BJ (cell line): ENCODE data around the gene ATP1B1. TPM values are rescaled to one million over a fixed set of nuclear protein-coding genes. Genes with fewer than 3 reads are reported as not detected.

Experiments
- CTCF ChIA-PET: fragments of 350-600 bp; formaldehyde crosslinking; extraction: SDS; loops from one replicate; lab custom pipeline; 2021; ENCODE audit warnings: antibody characterized with exemption, inconsistent platforms; lab: Yijun Ruan, JAX
- POLR2A ChIA-PET: fragments of 300-600 bp; sonication (Branson Sonifier 250); formaldehyde crosslinking; extraction: SDS; loops from one replicate; lab custom pipeline; 2021; ENCODE audit warnings: antibody characterized with exemption; lab: Charles Lee
- DNase-seq: peaks from one replicate; pipeline ENCODE4 v3.0.0-alpha.2; 2011; ENCODE audit warnings: low read depth
- H3K27me3 ChIP-seq: 2 replicates; pipeline ENCODE4 v1.6.0; 2011; ENCODE audit warnings: low read length; ENCODE audit not compliant: control insufficient read depth, insufficient read depth
- H3K36me3 ChIP-seq: 2 replicates; pipeline ENCODE4 v1.5.1; 2011; ENCODE audit warnings: low read length; ENCODE audit not compliant: control insufficient read depth, insufficient read depth
- H3K4me3 ChIP-seq: 2 replicates; pipeline ENCODE4 v1.5.1; 2011; ENCODE audit warnings: low read depth, mild to moderate bottlenecking, control low read depth, low read length
- CTCF ChIP-seq: IDR thresholded peaks from 2 replicates; pipeline ENCODE4 v1.5.1; 2011; ENCODE audit warnings: low read depth, mild to moderate bottlenecking, control low read depth, inconsistent platforms, low read length, moderate library complexity; ENCODE audit not compliant: insufficient read depth
- polyA plus RNA-seq: library from polyadenylated mRNA; depleted of rRNA; stranded (reverse); fragments of >200 nt; gene quantifications from 2 replicates; pipeline ENCODE4 v1.2.3, GENCODE V29; 2011

ATP1B1 gene
- polyA plus RNA-seq, 1 experiment: 10.5 TPM

GRCh38 chr1:169138866-169139670, 32.6 kb downstream of the ATP1B1 start:
- no peak for DNase-seq
- Histone ChIP-seq H3K27me3 (no peaks in the 10 kb centered on the region), H3K36me3 (no peaks in the 10 kb centered on the region), H3K4me3 (no peak overlapping the region)
- CTCF ChIA-PET: no interaction called here
- no peak for TF ChIP-seq CTCF
- POLR2A ChIA-PET: no interaction called here

- no peak for TF ChIP-seq CTCF
- CTCF ChIA-PET: no interaction called here
- Histone ChIP-seq H3K36me3 (no peaks in the 10 kb centered on the region), H3K27me3 (no peaks in the 10 kb centered on the region), H3K4me3 (no peak overlapping the region)
- POLR2A ChIA-PET: no interaction called here
- no peak for DNase-seq
Observed at GRCh38 chr1:169141356-169141755, 34.9 kb downstream of the ATP1B1 start.

- ChIA-PET CTCF (no interaction called here), POLR2A (no interaction called here)
- no peak for TF ChIP-seq CTCF
- no peaks in the 10 kb centered on the region for H3K36me3 ChIP-seq
- H3K27me3 ChIP-seq: no peaks in the 10 kb centered on the region
- H3K4me3 ChIP-seq: no peak overlapping the region
- no peak for DNase-seq
Observed at GRCh38 chr1:169142129-169142528, 35.6 kb downstream of the ATP1B1 start.

- ChIA-PET CTCF (interaction anchor here (0.9 to 1.2 kb wide), 2 partner anchors 10 to 25 kb away, joined by 4 to 5 read pairs; no protein-coding TSS in a partner anchor), POLR2A (no interaction called here)
- Histone ChIP-seq H3K36me3 (no peaks in the 10 kb centered on the region), H3K27me3 (no peaks in the 10 kb centered on the region), H3K4me3 (no peak overlapping the region)
- no peak for DNase-seq
- no peak for TF ChIP-seq CTCF
Observed at GRCh38 chr1:169143346-169143745, 36.9 kb downstream of the ATP1B1 start.

GRCh38 chr1:169143984-169144383, 37.5 kb downstream of the ATP1B1 start:
- Histone ChIP-seq H3K4me3 (no peak overlapping the region), H3K27me3 (no peaks in the 10 kb centered on the region), H3K36me3 (no peaks in the 10 kb centered on the region)
- TF ChIP-seq CTCF: no peak
- POLR2A ChIA-PET: no interaction called here
- CTCF ChIA-PET: interaction anchor here (0.9 to 1.2 kb wide), 2 partner anchors 11 to 24 kb away, joined by 4 to 5 read pairs; no protein-coding TSS in a partner anchor
- no peak for DNase-seq
